Hematopoietic multipotent progenitor cell (in vitro differentiated cells): ENCODE data around the gene MYO18A. TPM values are rescaled to one million over a fixed set of nuclear protein-coding genes. Genes with fewer than 3 reads are reported as not detected.
A peak's percentile ranks its signal among the peaks of the same experiment; 100 is the strongest.
"Not testable (repeated sequence)": the region's sequence is repeated elsewhere in the genome, so short reads cannot be mapped to it uniquely, and the experiment has no call there.

Experiments
- DNase-seq, 3 donors: peaks; one replicate each; pipeline ENCODE4 v3.0.0-alpha.2; 2011 to 2015; ENCODE audit warnings: low read depth in 2 of 3, low spot score in 2 of 3
- total RNA-seq: library from RNA; depleted of rRNA; stranded (reverse); fragments of >200 nt; gene quantifications from one replicate; pipeline ENCODE4 v1.2.3, GENCODE V29; 2012

MYO18A gene
- total RNA-seq, 1 donor: 370 TPM

DNA sequence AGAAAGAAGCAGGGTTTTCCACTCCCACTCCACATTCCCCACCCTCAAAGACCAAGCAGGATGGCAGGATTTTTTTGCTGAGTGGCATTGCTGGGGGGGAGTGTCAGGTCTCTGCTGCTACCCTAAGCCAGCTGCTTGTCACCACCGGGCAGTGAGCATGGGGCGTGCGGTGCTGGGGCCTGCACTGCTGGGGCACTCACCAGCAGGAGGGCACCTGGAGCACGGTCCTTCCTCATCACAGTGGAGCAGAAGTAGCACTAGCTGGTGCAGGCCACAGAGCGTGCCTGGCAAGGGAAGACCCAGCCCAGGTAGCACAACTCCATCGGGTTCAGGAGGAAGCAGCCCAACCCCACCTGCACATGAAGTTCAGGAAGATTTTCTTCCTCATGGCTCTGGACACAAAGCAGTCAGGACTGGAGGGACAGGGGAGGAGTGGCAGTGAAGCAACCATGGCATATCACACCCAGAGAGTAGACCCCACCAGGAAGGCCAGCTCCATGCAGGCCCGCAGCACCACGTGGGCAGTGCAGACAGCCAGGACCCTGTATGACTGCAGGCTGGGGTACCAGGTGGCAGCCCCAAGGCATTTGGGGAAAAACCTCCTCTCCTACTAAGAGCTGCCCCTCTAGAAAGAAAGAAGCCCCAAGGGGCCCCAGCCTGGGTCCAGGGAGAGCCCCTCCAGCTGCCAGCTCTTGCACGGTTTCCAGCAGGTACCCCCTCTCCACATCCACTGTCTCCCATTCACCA is 16.7 kb upstream of the MYO18A start:
- DNase-seq: peak in 1 of 3 donors; percentile 8

DNA sequence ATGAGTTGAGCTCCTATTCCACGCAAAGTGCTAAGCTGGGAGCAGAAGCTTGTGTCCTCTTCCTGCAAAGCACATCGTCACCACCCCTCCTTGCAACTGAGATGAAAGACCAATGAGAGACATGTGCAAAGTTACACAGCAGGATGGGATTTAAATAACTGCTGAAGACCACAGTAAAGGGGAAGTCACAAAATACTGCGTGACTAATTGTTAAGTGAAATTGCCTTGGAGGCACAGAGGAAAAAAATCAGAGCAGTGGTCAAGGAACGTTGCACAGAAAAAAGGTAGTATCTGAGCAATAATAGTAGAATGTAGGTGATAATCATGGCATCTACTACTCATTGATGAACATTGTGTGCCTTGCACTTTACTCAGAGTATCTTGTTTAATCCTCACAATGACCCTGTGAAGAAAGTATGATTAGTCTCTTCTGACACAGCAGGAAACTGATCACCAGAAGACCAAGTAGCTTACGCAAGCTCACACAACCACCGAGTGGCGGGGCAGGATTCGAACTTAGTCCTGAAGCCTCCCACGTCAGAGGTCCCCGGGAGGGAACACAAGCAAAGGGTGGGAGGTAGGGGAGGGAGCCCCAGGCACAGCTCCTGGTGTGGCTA is 15.4 kb upstream of the MYO18A start:
- peak in 2 of 3 donors; percentile 78 to 86 for DNase-seq

DNA sequence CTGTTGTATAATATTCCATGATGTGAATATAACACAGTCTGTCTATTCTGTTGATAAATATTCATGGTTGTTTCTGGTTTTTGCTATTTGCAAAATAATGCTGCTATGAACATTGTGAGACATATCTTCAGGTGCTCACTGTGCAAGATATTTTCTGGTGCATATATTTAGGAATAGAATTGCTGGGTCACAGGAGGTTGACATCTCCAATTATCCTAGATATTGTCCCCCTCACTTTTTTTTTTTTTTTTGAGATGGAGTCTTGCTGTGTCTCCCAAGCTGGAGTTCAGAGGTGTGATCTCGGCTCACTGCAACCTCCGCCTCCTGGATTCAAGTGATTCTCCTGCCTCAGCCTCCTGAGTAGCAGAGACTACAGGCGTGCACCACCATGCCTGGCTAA is 14.5 kb upstream of the MYO18A start:
- no peak for DNase-seq

- no peak for DNase-seq
Measured at GRCh38 chr17:29193146-29193545, 12.9 kb upstream of the MYO18A start.

DNA sequence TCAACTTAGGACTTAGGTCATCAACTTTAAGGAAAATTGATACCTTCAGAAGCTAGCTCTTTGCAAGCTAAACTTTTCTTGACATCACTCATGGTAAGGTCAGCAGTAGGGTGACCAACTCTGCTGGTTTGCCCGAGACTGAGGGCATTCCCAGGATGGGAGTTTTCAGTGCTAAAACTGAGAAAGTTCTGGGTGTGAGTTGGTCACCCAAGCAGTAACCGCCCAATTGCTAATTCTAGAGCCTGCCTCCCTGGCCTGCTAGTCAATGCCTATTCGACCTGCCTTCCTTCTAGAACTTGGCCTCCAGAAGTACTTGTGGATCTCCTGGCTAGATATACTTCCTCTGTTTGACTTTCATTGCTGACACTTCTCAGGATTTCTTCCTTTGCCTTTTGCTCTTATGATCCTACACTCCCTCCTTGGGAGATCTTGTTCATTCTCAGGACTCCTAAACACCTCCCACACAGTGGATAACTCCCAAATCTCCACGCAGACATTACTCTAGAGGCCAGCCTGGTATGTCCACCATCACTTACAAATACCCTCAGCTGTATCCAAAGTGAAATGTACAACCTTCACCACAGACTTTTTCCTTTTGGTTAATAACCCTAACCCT is 10.5 kb upstream of the MYO18A start:
- DNase-seq: no peak

GRCh38 chr17:29190039-29190438 is 9.8 kb upstream of the MYO18A start:
- no peak for DNase-seq

- DNase-seq: no peak
Measured at GRCh38 chr17:29189355-29189754, 9.2 kb upstream of the MYO18A start.

DNA sequence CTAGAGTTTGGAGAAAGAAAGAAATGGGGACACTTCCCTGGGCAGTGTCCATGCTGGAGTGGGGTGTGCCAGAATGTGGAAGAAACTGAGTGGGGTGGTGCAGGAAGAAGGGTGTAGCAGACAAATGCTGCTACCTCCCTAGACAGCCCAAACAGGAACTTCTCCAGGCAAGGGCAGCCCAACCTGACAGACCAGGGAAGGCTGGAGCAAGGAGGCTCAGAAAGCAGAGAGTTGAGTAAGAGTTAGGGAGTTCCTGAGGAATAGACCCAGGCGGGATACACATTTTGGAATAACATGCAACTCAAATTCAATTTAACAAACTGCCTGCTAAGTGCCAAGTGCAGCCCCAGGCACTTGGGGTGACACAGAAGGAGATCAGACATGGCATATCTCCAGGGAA is 1.0 kb upstream of the MYO18A start:
- no peak for DNase-seq

- no peak for DNase-seq
Measured at GRCh38 chr17:29180788-29181160, 576 bp upstream of the MYO18A start.

DNA sequence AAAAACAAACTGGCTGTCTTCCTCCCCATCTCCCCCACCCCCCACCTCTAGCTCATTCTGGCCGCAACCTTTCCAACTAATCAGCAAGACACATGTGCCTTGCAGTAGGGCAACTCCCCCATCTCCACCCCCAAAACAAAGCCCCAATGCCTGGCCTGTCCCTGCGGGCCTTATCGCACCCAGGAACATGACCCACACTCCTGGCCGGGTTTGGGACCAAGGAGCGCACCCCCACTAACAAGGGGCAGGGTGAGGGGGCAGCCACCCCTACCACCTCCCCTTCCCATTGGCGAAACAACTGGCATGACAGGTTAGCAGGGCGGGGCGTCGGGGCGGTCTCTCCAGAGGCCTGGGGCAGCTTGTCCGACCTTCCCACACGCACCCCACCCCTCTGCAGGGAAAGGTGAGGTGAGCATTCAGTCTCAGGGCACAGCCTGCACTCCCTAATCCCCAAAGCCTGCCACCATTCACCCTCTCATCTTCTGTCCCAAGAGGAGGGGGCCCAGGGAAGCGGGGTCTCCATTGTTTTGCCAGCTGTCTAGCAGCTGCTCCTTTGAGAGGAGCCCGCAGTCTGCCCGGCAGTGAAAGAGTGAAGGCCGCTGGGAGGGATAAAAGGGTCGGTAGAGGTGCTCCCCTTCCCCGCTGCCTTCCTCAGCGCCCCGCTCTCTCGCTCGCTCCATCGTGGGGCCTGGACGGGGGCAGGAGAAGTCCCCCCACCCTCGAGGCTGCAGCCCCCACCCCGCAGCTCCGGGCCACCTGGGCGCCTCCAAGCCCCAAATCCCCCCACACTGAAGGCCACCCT is 765 bp downstream of the MYO18A start:
- DNase-seq: no peak

DNA sequence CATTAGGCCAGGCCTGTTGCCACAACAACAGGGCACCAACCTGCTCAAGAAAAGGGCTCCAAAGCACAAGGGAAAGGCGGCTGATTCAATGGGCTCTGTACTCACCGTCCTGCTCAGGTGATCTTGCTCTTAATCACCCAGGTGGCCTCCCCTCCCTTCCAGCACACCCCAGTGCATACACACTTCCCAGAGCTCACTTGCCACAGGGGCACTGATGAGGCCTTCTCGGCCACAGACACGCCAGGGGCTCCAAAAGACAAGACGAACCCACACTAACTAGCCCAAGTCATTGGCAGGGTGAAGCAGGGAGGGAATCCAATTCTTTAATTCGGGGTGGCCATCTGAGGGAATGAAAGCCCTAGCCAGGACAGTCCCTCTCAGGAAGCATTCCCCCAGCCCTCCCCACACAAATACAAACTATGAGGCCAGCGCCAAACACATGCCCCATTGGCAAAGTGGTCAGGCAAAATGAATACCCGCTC is 1.4 kb downstream of the MYO18A start:
- DNase-seq: no peak

DNA sequence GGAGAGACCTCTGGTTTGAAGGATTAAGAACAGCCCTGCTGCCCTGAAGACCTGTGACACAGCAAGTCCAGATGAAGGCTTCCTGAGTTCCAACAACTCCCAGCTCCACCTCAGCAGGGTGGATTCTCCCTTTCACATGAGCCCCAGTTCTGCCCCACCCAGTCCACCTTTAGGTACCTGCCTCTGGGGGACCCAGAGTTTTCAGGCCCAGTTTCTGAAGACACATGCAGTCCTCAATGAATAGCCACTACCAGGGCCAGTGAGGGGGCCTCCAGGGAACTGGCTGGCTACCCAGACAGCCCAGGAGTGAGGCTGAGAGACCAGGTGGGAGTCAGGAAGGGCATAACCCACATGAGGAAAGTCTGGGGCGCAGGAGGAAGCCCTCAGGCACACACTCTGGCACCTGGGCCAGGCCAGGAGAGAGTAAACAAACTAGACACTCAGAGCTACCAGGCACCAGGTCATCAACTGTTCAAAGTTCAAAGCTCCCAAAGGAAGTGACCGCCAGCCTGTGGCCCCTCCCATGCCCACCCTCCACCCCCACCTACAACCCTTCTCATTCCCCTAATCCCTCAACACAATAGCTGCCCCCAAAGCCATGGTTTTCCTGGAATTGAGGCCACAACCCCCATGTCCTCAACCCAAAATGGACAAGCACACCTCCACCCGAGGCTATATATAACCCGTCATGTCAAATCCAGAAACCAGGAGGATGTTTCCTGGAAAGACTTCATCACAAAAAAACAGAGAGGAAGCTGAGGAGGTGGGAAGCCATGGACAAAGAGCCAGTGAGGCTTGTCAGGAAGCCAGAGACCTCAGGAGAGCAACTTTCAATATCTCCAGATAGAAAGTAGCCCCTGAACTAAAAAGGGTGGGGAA is 2.1 kb downstream of the MYO18A start:
- DNase-seq: no peak

- DNase-seq: no peak
Measured at GRCh38 chr17:29177541-29177870, 2.7 kb downstream of the MYO18A start.

- DNase-seq: peak in 2 of 3 donors; percentile 21 to 44
Measured at GRCh38 chr17:29176558-29177351, 3.4 kb downstream of the MYO18A start.

DNA sequence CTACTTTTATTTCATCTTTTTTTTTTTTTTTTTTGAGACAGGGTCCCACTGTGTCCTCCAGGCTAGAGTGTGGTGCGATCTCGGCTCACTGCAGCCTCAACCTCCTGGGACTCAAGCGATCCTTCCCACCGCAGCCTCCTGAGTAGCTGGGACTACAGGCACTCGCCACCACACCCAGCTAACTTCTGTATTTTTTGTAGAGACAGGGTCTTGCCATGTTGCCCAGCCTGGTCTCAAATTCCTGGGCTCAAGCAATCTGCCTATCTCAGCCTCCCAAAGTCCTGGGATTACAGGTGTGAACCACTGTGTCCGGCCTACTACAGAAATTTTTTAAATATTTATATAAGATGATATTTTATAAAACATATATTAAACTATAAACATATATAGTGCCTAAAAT is 4.8 kb downstream of the MYO18A start:
- DNase-seq: no peak

- DNase-seq: no peak
Measured at GRCh38 chr17:29172589-29172988, 7.6 kb downstream of the MYO18A start.

DNA sequence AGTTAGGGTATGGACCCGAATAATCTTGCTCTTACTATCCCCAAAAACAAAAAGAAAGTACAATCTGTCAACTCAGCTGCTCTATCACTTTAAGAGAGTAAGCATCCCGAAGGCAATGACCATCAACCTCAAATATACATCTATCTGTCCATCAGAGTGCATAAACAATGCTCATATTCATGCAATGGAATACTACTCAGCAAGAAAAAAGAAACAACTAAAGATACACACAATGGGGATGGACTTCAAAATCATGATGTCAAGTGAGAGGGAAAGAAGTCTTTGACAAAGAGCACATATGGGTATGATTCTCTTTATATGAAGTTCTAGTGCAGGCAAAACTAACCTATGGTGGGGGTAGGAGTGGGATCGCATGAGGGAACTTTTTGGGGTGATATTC is 9.5 kb downstream of the MYO18A start:
- DNase-seq: no peak

- no peak for DNase-seq
Measured at GRCh38 chr17:29169806-29170591, 10.2 kb downstream of the MYO18A start.

- DNase-seq: not testable (repeated sequence)
Measured at GRCh38 chr17:29168759-29169126, 11.5 kb downstream of the MYO18A start.
